ENCODE measurements around the gene APBA1.
"Not testable (repeated sequence)": the region's sequence is repeated elsewhere in the genome, so short reads cannot be mapped to it uniquely, and the experiment has no call there.

Gene APBA1

DNA sequence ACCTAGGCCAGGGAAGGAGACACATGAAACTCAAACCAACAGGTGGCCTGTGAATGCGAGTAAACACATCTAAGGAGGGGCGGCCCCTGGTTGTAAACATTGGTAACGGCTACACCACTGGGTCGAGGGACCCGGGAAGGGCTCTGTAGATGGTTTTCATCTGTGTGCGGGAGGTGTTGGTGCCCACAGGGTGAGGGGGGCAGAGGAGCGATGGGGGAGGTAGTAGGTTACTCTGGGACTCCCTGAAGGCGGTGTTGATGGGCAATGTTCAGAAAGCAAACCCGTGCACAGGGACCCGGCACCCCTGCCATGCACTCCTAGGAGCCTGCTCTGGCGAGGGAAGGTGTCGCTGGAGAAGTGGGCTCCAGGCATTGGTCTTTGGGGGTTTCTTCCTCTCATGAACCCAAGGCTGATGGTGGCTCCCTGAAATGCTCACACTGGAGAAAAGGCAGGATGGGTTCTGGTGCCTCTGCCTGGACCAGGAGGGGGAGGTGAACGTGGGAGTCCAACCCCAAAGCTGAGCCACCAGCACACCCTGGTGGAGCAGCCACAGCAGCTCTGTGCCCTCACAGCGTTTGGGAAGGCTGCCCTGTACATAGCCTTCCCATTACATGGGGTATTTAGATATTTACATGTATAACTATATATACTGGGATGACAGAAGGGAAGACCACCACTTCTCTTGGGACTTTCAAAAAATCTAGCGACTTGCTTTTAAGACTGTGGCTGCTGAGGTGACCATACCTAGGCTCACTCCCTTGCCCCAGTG lies 244.0 kb downstream of the APBA1 start:
- Histone ChIP-seq H3K4me3 (ENCODE audit: insufficient read depth, low read depth, low read length) (no peak overlapping the region), H3K27ac (ENCODE audit: insufficient read depth, low read depth, low read length, poor library complexity, severe bottlenecking) (no peak overlapping the region), H3K4me1 (ENCODE audit: control insufficient read depth, insufficient read depth, low read length) (peaks cover 9% of the 10 kb centered on the region), H3K36me3 (ENCODE audit: control insufficient read depth, insufficient read depth, low read length) (no peaks in the 10 kb centered on the region), H3K9me3 (ENCODE audit: control insufficient read depth, low read length) (no peaks in the 10 kb centered on the region), H3K27me3 (ENCODE audit: control insufficient read depth, insufficient read depth, low read length, poor library complexity, severe bottlenecking) (no peaks in the 10 kb centered on the region)
- 91 to 92% methylated on average over 14 of the region's 15 CpGs for WGBS, 2 experiments

DNA sequence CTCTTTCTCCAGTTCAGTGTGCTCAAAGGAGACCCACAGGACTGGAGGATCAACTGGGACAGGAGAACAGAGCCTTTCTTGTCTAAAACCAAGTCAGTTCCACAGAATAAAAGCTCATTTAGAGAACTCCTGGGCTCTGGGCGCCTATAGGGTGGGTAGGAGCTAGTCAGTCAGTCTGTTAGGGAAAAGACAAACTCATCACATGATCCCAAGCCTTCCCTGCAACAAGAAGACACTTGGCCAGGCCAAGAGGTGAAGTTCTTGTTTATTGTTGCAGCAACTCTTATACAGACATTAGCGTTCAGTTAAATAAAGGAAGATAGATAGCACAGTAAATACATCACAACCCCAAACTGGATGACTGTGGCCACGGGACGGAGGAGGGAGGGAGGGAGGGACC lies 244.9 kb downstream of the APBA1 start:
- 95 to 100% methylated on average over 2 to 4 of the region's 4 CpGs for WGBS, 2 experiments

DNA sequence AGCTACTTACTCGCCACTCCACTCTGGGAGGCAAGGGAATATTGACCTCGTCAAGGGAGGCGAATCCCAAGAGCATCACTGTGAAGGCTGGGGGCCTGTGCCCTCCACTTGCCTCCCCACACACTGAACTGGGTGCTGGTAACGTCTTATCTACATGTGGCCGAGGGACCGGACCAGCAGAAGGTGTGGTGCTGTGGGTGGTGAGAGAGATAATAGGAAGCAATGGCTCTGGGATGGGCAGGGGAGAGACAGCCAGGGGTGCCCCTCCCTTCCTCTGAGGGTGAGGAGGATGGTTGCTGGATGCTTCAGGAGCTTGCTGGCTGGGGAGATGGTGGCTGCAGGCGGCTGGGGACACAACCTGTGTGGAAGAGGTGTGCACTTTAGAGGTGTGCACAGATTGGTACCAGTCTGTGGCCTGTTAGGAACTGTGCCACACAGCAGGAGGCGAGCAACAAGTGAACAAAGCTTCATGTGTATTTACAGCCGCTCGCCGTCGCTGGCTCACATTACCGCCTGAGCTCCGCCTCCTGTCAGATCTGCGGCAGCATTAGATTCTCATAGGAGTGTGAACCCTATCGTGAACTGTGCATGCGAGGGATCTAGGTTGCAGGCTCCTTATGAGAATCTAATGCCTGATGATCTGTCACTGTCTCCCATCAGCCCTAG lies 246.9 kb downstream of the APBA1 start:
- Histone ChIP-seq H3K27ac (ENCODE audit: insufficient read depth, low read depth, low read length, poor library complexity, severe bottlenecking) (no peak overlapping the region), H3K4me1 (ENCODE audit: control insufficient read depth, insufficient read depth, low read length) (peaks cover 2% of the 10 kb centered on the region), H3K36me3 (ENCODE audit: control insufficient read depth, insufficient read depth, low read length) (no peaks in the 10 kb centered on the region), H3K4me3 (ENCODE audit: insufficient read depth, low read depth, low read length) (no peak overlapping the region), H3K9me3 (ENCODE audit: control insufficient read depth, low read length) (no peaks in the 10 kb centered on the region), H3K27me3 (ENCODE audit: control insufficient read depth, insufficient read depth, low read length, poor library complexity, severe bottlenecking) (no peaks in the 10 kb centered on the region)
- 94% methylated on average over 17 of the region's 17 CpGs for WGBS, 2 experiments

More for the DNA sequence above, 244.9 kb downstream of the APBA1 start:
- Histone ChIP-seq H3K4me1 (ENCODE audit: control insufficient read depth, insufficient read depth, low read length) (peaks cover 9% of the 10 kb centered on the region), H3K27ac (ENCODE audit: insufficient read depth, low read depth, low read length, poor library complexity, severe bottlenecking) (no peak overlapping the region), H3K4me3 (ENCODE audit: insufficient read depth, low read depth, low read length) (no peak overlapping the region), H3K27me3 (ENCODE audit: control insufficient read depth, insufficient read depth, low read length, poor library complexity, severe bottlenecking) (no peaks in the 10 kb centered on the region), H3K36me3 (ENCODE audit: control insufficient read depth, insufficient read depth, low read length) (no peaks in the 10 kb centered on the region), H3K9me3 (ENCODE audit: control insufficient read depth, low read length) (no peaks in the 10 kb centered on the region)

DNA sequence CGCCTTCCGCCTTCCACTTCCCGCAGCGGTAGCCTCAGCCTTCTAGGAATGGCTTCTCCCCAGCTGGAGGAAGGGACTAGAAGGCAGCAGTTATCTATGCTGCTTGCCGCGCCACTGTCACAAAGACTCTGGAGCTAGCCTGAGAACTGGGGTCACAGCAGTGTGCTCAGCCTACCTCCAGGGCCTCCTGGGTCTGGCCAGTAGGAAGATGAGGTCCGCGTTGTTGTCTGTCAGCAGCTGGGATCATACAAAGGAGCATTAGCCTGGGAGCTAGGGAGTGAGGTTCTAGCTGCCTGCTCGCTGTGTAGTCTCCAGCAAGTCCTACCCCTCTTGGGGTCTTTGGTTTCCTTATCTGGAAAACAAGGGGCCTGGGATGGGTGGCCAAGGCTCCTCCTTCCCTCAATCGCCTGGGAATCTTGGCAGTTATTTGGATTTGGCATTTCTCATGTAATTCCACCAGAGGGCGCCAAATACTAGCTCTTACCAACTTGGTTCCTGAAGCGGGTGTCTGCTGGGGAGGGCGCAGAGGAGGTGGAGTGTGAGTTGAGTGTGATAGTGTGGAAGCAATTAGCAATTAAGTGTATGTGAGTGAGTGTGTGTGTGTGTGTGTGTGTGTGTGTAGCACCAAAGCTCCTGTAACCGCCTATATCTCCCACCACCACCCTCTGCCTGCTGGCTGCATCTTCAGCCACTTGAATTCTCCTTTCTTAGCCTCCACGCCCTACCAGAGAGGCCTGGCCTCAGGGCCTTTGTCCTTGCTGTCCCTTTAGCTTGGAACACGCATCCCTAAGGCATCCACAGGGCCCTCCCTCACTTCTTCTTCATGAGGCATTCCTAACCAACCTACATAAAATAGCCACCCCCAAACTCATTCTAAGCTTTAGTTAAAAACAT lies 250.0 kb downstream of the APBA1 start:
- no peaks in the 10 kb centered on the region for H3K9me3 ChIP-seq (ENCODE audit: control insufficient read depth, low read length)
- no peaks in the 10 kb centered on the region for H3K4me1 ChIP-seq (ENCODE audit: control insufficient read depth, insufficient read depth, low read length)
- no peak overlapping the region for H3K27ac ChIP-seq (ENCODE audit: insufficient read depth, low read depth, low read length, poor library complexity, severe bottlenecking)
- no peaks in the 10 kb centered on the region for H3K27me3 ChIP-seq (ENCODE audit: control insufficient read depth, insufficient read depth, low read length, poor library complexity, severe bottlenecking)
- H3K4me3 ChIP-seq (ENCODE audit: insufficient read depth, low read depth, low read length), result no peak overlapping the region
- H3K36me3 ChIP-seq (ENCODE audit: control insufficient read depth, insufficient read depth, low read length), result no peaks in the 10 kb centered on the region
- 63 to 66% methylated on average over 16 of the region's 16 CpGs for WGBS, 2 experiments

DNA sequence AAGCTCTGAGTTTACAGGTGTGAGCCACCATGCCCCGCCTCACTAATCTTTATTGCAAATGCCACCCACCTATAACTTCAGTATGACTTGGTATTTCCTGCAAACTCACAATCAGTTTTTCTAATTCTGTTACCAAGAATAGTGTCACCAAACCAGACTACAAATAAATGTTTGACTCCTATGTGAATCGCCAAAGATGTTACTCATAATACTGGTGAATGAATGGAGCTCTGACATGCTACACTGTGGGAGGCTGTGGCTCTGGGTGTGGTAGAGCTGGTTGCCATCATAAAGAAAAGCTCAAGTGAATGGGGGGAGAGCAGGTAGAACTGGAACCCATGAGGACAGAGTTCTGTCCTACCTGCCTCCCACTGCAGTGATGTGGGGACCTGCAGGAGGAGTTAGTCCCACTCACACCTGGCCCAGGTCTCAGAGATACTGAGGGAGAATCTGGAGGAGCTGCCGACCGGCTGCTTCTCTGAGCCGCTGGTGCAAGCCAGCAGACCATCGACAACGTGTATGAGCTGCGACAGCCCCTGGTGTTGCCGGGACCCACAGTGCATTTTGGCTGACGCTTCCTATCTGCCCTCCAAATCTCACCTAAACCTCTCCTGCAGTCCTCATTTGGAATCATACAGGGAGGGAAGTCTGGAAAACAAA lies 251.4 kb downstream of the APBA1 start:
- H3K27me3 ChIP-seq (ENCODE audit: control insufficient read depth, insufficient read depth, low read length, poor library complexity, severe bottlenecking), result no peaks in the 10 kb centered on the region
- H3K27ac ChIP-seq (ENCODE audit: insufficient read depth, low read depth, low read length, poor library complexity, severe bottlenecking), result no peak overlapping the region
- 90 to 91% methylated on average over 10 of the region's 10 CpGs for WGBS, 2 experiments
- H3K9me3 ChIP-seq (ENCODE audit: control insufficient read depth, low read length), result no peaks in the 10 kb centered on the region
- H3K36me3 ChIP-seq (ENCODE audit: control insufficient read depth, insufficient read depth, low read length), result no peaks in the 10 kb centered on the region
- H3K4me1 ChIP-seq (ENCODE audit: control insufficient read depth, insufficient read depth, low read length), result no peaks in the 10 kb centered on the region
- H3K4me3 ChIP-seq (ENCODE audit: insufficient read depth, low read depth, low read length), result no peak overlapping the region

DNA sequence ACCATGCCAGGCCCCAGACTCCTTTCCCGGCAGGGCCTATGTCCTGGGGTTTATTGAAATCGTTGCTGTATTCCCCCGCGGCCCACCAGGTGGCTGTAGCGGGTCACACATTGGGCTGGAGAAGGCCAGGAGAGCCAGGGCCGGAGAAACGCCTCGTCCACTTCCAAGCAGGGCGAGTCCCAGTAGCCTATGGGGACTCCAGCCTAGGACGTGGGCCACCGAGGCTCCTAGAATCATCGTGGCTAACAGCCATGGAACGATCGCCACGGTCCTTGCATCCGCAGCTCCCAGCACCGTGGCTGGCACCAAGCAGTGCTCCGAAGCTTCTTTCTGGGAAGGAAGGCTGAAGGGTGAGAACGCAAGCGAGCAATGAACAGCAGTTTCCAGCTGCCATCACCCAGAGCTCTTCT lies 259.4 kb downstream of the APBA1 start:
- Histone ChIP-seq H3K4me3 (ENCODE audit: insufficient read depth, low read depth, low read length) (no peak overlapping the region), H3K36me3 (ENCODE audit: control insufficient read depth, insufficient read depth, low read length) (no peaks in the 10 kb centered on the region), H3K27me3 (ENCODE audit: control insufficient read depth, insufficient read depth, low read length, poor library complexity, severe bottlenecking) (no peaks in the 10 kb centered on the region), H3K27ac (ENCODE audit: insufficient read depth, low read depth, low read length, poor library complexity, severe bottlenecking) (no peak overlapping the region), H3K4me1 (ENCODE audit: control insufficient read depth, insufficient read depth, low read length) (no peaks in the 10 kb centered on the region), H3K9me3 (ENCODE audit: control insufficient read depth, low read length) (no peaks in the 10 kb centered on the region)
- 40 to 46% methylated on average over 20 of the region's 20 CpGs for WGBS, 2 experiments

DNA sequence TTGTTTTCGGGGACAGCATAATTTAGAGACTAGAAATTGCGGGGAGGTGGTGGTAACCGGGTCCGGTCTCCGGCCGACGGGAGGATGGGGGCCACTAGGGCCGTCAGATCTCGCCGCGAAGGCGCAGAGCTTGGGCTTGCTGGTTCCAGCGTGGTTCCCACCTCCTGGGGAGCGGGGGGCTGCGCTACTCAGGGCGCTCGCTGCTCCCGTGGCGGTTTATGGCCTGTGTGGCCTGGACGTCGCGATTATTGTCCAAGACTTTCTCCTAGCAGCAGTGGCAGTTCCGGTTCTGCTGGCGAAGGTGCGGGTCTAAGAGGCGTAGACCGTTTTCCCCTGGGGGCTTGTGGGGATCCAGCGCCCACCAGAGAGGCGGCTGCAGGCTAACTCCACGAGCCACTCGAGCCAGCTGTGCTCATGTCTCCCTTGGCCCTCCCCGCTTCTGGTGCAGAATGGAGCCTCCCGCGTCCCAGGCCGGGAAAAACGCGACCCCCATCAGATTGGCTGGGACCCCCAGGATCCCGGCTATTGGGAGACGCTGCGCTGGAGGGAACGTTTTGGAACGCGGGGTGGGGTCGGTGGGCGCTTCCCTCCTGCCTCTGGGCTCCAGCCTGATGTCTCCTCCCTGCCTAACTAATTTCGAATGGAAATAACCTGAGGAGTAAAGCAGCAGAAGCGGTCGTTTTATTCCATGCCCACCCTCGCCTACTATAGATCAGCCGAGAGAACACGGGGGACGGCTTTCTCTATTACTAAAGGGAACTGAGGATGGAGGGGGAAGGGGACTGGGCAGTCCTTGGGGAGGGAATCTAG lies 260.0 kb downstream of the APBA1 start:
- Histone ChIP-seq H3K9me3 (ENCODE audit: control insufficient read depth, low read length) (no peaks in the 10 kb centered on the region), H3K36me3 (ENCODE audit: control insufficient read depth, insufficient read depth, low read length) (no peaks in the 10 kb centered on the region), H3K27ac (ENCODE audit: insufficient read depth, low read depth, low read length, poor library complexity, severe bottlenecking) (no peak overlapping the region), H3K27me3 (ENCODE audit: control insufficient read depth, insufficient read depth, low read length, poor library complexity, severe bottlenecking) (no peaks in the 10 kb centered on the region), H3K4me3 (ENCODE audit: insufficient read depth, low read depth, low read length) (no peak overlapping the region), H3K4me1 (ENCODE audit: control insufficient read depth, insufficient read depth, low read length) (no peaks in the 10 kb centered on the region)
- WGBS, 2 experiments, result 86 to 88% methylated on average over 52 of the region's 52 CpGs

DNA sequence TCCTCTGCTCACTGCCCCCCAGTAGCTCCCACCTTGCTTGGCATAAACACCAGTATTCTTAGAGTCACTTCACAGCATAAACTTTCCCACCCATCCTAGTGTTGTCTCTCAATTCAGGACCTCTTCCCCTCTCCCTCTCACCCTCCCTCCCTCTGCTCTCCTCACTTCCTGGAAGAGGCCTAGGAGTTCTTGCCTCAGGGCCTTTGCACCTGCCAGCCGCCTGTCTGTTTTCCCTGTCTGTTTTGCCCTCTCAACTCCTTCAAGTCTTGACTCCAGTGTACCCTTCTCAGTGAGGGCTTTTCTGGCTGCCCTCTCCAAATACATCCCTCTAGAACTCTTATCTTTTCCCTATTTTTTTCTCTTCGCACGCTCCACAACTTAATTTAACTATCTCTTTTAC lies 260.9 kb downstream of the APBA1 start:
- no peak overlapping the region for H3K4me3 ChIP-seq (ENCODE audit: insufficient read depth, low read depth, low read length)
- 87 to 89% methylated on average over 3 of the region's 3 CpGs for WGBS, 2 experiments
- H3K27me3 ChIP-seq (ENCODE audit: control insufficient read depth, insufficient read depth, low read length, poor library complexity, severe bottlenecking), result no peaks in the 10 kb centered on the region
- H3K36me3 ChIP-seq (ENCODE audit: control insufficient read depth, insufficient read depth, low read length), result no peaks in the 10 kb centered on the region
- no peak overlapping the region for H3K27ac ChIP-seq (ENCODE audit: insufficient read depth, low read depth, low read length, poor library complexity, severe bottlenecking)
- no peaks in the 10 kb centered on the region for H3K9me3 ChIP-seq (ENCODE audit: control insufficient read depth, low read length)
- H3K4me1 ChIP-seq (ENCODE audit: control insufficient read depth, insufficient read depth, low read length), result no peaks in the 10 kb centered on the region

DNA sequence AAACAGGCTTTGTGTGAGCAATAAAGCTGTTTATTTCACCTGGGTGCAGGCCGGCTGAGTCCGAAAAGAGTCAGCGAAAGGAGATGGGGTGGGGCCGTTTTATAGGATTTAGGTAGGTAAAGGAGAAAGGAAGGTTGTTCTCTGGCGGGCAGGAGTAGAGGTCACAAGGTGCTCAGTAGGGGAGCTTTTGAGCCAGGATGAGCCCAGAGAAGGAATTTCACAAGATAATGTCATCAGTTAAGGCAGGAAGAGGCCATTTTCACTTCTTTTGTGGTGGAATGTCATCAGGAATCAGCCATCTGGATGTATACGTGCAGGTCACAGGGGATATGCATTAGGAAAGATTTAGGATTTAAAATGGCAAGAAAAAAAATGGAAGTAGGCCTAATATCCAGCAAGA lies 262.2 kb downstream of the APBA1 start:
- not testable (repeated sequence) for H3K4me3 ChIP-seq (ENCODE audit: insufficient read depth, low read depth, low read length); H3K4me1 ChIP-seq (ENCODE audit: control insufficient read depth, insufficient read depth, low read length); H3K36me3 ChIP-seq (ENCODE audit: control insufficient read depth, insufficient read depth, low read length); H3K27me3 ChIP-seq (ENCODE audit: control insufficient read depth, insufficient read depth, low read length, poor library complexity, severe bottlenecking); H3K9me3 ChIP-seq (ENCODE audit: control insufficient read depth, low read length); H3K27ac ChIP-seq (ENCODE audit: insufficient read depth, low read depth, low read length, poor library complexity, severe bottlenecking)
- WGBS, 2 experiments, result 45 to 46% methylated on average over 6 of the region's 6 CpGs

Measured in ectodermal cell (in vitro differentiated cells).